K562 (cell line): ENCODE data around the gene LRRC71. TPM values are rescaled to one million over a fixed set of nuclear protein-coding genes. Genes with fewer than 3 reads are reported as not detected.

Source experiments
- CBFB ChIP-seq: sonication (generic); formaldehyde crosslinking; IDR thresholded peaks from 2 replicates; pipeline ENCODE4 v1.4.0; 2020; ENCODE audit warnings: mild to moderate bottlenecking, missing genetic modification reagents
- CBX8 ChIP-seq: fragments of 200-600 bp; sonication (generic); IDR thresholded peaks from 2 replicates; pipeline ENCODE4 v1.6.1; 2012; ENCODE audit warnings: borderline replicate concordance, mixed run types, low read depth, mild to moderate bottlenecking, moderate library complexity, mixed read lengths, low read length, control low read depth, inconsistent platforms; ENCODE audit not compliant: poor library complexity, severe bottlenecking; ENCODE audit errors: extremely low read depth
- CEBPG ChIP-seq, 3 experiments: fragments of 200-800 bp in 1 of 3; sonication (Bioruptor generic) in 1 of 3; sonication (generic) in 1 of 3; formaldehyde crosslinking in 1 of 3; IDR thresholded peaks in 2 of 3; conservative IDR thresholded peaks in 1 of 3; 2 replicates each; pipeline versions ENCODE4 v1.6.1 to v1.8.0; 2016 to 2022; ENCODE audit warnings: missing compliant biosample characterization in 2 of 3, missing genetic modification characterization in 2 of 3, mild to moderate bottlenecking in 1 of 3, missing genetic modification reagents in 1 of 3
- ESRRB ChIP-seq: fragments of 250-450 bp; sonication (Bioruptor Pico); IDR thresholded peaks from 2 replicates; pipeline ENCODE4 v1.5.0; 2020; ENCODE audit warnings: mild to moderate bottlenecking, moderate library complexity, borderline replicate concordance
- KLF13 ChIP-seq: fragments of 450-650 bp; IDR thresholded peaks from 2 replicates; pipeline ENCODE4 v1.6.1; 2016; ENCODE audit warnings: missing genetic modification characterization, low read depth, mild to moderate bottlenecking, missing compliant biosample characterization, moderate library complexity, borderline replicate concordance
- MCM3 ChIP-seq: fragments of 450-650 bp; IDR thresholded peaks from 2 replicates; pipeline ENCODE4 v1.6.1; 2016
- NR3C1 ChIP-seq: sonication (generic); formaldehyde crosslinking; IDR thresholded peaks from 2 replicates; pipeline ENCODE4 v1.8.1; 2022; ENCODE audit warnings: missing genetic modification reagents
- PHTF2 ChIP-seq: fragments of 250-450 bp; sonication (Bioruptor Pico); IDR thresholded peaks from 2 replicates; pipeline ENCODE4 v1.5.0; 2021; ENCODE audit warnings: mild to moderate bottlenecking
- POLR2AphosphoS5 ChIP-seq: IDR thresholded peaks from 2 replicates; pipeline ENCODE4 v1.6.1; 2011; ENCODE audit warnings: mild to moderate bottlenecking, low read depth, low read length, moderate library complexity; ENCODE audit not compliant: control insufficient read depth, insufficient read depth
- SMARCE1 ChIP-seq: fragments of 450-650 bp; IDR thresholded peaks from 2 replicates; pipeline ENCODE4 v1.7.1; 2016; ENCODE audit warnings: mild to moderate bottlenecking
- SMC3 ChIP-seq: conservative IDR thresholded peaks from 2 replicates; pipeline ENCODE4 v1.6.1; 2011; ENCODE audit warnings: low read depth, low read length, improper control_type of control experiment; ENCODE audit not compliant: insufficient read depth
- SP1 ChIP-seq: sonication (generic); formaldehyde crosslinking; IDR thresholded peaks from 2 replicates; pipeline ENCODE4 v1.8.1; 2022; ENCODE audit warnings: mild to moderate bottlenecking, missing genetic modification reagents
- SP2 ChIP-seq: IDR thresholded peaks from 2 replicates; pipeline ENCODE4 v1.6.1; 2011; ENCODE audit warnings: mild to moderate bottlenecking, low read depth, low read length, moderate library complexity; ENCODE audit not compliant: poor library complexity, severe bottlenecking; ENCODE audit errors: extremely low read depth
- TEAD1 ChIP-seq, 2 experiments: fragments of 450-650 bp in 1 of 2; sonication (generic) in 1 of 2; formaldehyde crosslinking; IDR thresholded peaks; 2 replicates each; pipeline versions ENCODE4 v1.4.0 to v1.8.0; 2020 to 2022; ENCODE audit warnings: mild to moderate bottlenecking in 2 of 2, missing genetic modification reagents in 1 of 2
- TRIM28 ChIP-seq: fragments of 450-650 bp; IDR thresholded peaks from 2 replicates; pipeline ENCODE4 v1.6.1; 2017
- ZC3H8 ChIP-seq: fragments of 450-650 bp; IDR thresholded peaks from 2 replicates; pipeline ENCODE4 v1.6.1; 2017
- ZNF134 ChIP-seq: fragments of 250-450 bp; sonication (Bioruptor Pico); conservative IDR thresholded peaks from 2 replicates; pipeline ENCODE4 v1.4.0; 2020
- ZNF174 ChIP-seq: fragments of 250-450 bp; sonication (Bioruptor Pico); IDR thresholded peaks from 2 replicates; pipeline ENCODE4 v1.4.0; 2020; ENCODE audit warnings: mild to moderate bottlenecking
- polyA plus RNA-seq, 8 experiments: library from polyadenylated mRNA; depleted of rRNA in 4 of 8; stranded (reverse) in 5 of 8; unstranded in 3 of 8; fragments of >200 nt; fragmentation: Nextera tagmentation in 2 of 8; fragmentation: Illumina TruSeq in 1 of 8; extraction: Ambion mirVana in 2 of 8; extraction: Trizol in 1 of 8; gene quantifications; 2 replicates each; pipeline versions ENCODE4 v1.2.1 to v1.2.3, GENCODE V29; 2011 to 2014; ENCODE audit warnings: inconsistent platforms in 1 of 8, missing spikeins in 1 of 8
- total RNA-seq, 7 experiments: library from RNA; depleted of rRNA in 6 of 7; stranded (reverse); fragments of >200 nt in 6 of 7; fragmentation: Illumina TruSeq in 2 of 7; extraction: Trizol in 2 of 7; gene quantifications; 2 replicates each; pipeline versions ENCODE4 v1.2.1 to v1.2.3, GENCODE V29; 2011 to 2021; ENCODE audit warnings: low replicate concordance in 1 of 7
- TF ChIP-seq, protein P1 (sequence below): sonication (generic); formaldehyde crosslinking; IDR thresholded peaks from 2 replicates; pipeline ENCODE4 v1.5.0; 2020; ENCODE audit warnings: missing genetic modification reagents
- TF ChIP-seq, protein P2 (sequence below), 2 experiments: fragments of 250-450 bp in 1 of 2; fragments of 450-650 bp in 1 of 2; sonication (Bioruptor Pico) in 1 of 2; IDR thresholded peaks; 2 replicates each; pipeline versions ENCODE4 v1.6.1 to v1.8.0; 2016 to 2021; ENCODE audit warnings: mild to moderate bottlenecking in 2 of 2, moderate library complexity in 2 of 2, missing compliant biosample characterization in 1 of 2, missing genetic modification characterization in 1 of 2
- TF ChIP-seq, protein P3 (sequence below): fragments of 450-650 bp; IDR thresholded peaks from 2 replicates; pipeline ENCODE4 v1.6.1; 2016; ENCODE audit warnings: missing biosample characterization, missing genetic modification characterization
- TF ChIP-seq, protein P4 (sequence below): fragments of 250-450 bp; sonication (Bioruptor Pico); IDR thresholded peaks from 2 replicates; pipeline ENCODE4 v1.4.0; 2020; ENCODE audit warnings: mild to moderate bottlenecking, moderate library complexity
- TF ChIP-seq, protein P5 (sequence below), 2 experiments: IDR thresholded peaks; 2 replicates each; pipeline ENCODE4 v1.6.1; 2011; ENCODE audit warnings: borderline replicate concordance in 1 of 2, control low read depth in 1 of 2, low read depth in 1 of 2, low read length in 1 of 2, mild to moderate bottlenecking in 1 of 2, mixed read lengths in 1 of 2, moderate library complexity in 1 of 2; ENCODE audit not compliant: insufficient read depth in 1 of 2, insufficient read length in 1 of 2, poor library complexity in 1 of 2, severe bottlenecking in 1 of 2; ENCODE audit errors: extremely low read depth in 1 of 2

Gene LRRC71
- total and polyA plus RNA-seq, 9 of the 15 experiments (the other 6 are each of a cell fraction or from before 2014, with no cell fraction given) = 0.06 to 1.2 (median 0.51) TPM; not detected in 1

DNA sequence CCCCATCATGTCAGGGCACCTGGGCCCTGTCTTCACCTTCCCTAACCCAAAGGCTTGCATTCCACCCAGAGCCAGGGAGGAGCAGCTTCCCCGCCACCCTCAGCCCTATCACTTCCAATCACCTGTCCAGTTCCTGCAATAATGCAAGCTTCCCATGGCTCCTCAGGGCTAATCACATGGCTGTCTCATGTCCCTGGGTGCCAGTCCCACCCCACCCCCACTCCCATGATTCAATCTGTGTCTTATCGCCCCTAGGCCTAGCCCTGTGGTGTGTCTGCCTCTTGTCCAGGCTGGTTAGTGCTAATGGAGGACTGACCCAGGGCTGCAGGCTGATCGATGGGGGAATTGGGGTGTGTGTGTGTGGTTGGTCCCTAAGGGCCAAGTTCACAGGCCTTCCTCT lies 37.9 kb upstream of the LRRC71 start (continued):
- no peak for TF ChIP-seq ZNF174 (CRISPR knock-in tag)
- no peak for TF ChIP-seq SP1 (CRISPR knock-in tag)
- TF ChIP-seq CEBPG (CRISPR knock-in tag; IDR thresholded peaks at IDR 0.05) = no peak
- TF ChIP-seq CEBPG (tag; conservative IDR thresholded peaks at IDR 0.05 in 1 of 2, IDR thresholded peaks at IDR 0.05 in 1 of 2) = no peak
- TF ChIP-seq TRIM28 = no peak
- TF ChIP-seq SMC3 = no peak
- TF ChIP-seq KLF13 (tag) = no peak
- TF ChIP-seq SMARCE1 = no peak
- no peak for TF ChIP-seq ESRRB
- no peak for TF ChIP-seq ZC3H8
- TF ChIP-seq, protein P1, sequence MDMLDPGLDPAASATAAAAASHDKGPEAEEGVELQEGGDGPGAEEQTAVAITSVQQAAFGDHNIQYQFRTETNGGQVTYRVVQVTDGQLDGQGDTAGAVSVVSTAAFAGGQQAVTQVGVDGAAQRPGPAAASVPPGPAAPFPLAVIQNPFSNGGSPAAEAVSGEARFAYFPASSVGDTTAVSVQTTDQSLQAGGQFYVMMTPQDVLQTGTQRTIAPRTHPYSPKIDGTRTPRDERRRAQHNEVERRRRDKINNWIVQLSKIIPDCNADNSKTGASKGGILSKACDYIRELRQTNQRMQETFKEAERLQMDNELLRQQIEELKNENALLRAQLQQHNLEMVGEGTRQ = no peak
- no peak for TF ChIP-seq NR3C1 (CRISPR knock-in tag)
- TF ChIP-seq, protein P2, sequence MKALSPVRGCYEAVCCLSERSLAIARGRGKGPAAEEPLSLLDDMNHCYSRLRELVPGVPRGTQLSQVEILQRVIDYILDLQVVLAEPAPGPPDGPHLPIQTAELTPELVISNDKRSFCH (CRISPR knock-in tag; IDR thresholded peaks at IDR 0.05) = no peak
- TF ChIP-seq, protein P2 (tag; IDR thresholded peaks at IDR 0.05) = no peak
- TF ChIP-seq, protein P3, sequence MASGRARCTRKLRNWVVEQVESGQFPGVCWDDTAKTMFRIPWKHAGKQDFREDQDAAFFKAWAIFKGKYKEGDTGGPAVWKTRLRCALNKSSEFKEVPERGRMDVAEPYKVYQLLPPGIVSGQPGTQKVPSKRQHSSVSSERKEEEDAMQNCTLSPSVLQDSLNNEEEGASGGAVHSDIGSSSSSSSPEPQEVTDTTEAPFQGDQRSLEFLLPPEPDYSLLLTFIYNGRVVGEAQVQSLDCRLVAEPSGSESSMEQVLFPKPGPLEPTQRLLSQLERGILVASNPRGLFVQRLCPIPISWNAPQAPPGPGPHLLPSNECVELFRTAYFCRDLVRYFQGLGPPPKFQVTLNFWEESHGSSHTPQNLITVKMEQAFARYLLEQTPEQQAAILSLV (tag) = no peak
- no peak for TF ChIP-seq ZNF134 (CRISPR knock-in tag)
- TF ChIP-seq POLR2AphosphoS5 = no peak
- TF ChIP-seq MCM3 = no peak
- TF ChIP-seq PHTF2 (CRISPR knock-in tag) = no peak
- TF ChIP-seq, protein P4, sequence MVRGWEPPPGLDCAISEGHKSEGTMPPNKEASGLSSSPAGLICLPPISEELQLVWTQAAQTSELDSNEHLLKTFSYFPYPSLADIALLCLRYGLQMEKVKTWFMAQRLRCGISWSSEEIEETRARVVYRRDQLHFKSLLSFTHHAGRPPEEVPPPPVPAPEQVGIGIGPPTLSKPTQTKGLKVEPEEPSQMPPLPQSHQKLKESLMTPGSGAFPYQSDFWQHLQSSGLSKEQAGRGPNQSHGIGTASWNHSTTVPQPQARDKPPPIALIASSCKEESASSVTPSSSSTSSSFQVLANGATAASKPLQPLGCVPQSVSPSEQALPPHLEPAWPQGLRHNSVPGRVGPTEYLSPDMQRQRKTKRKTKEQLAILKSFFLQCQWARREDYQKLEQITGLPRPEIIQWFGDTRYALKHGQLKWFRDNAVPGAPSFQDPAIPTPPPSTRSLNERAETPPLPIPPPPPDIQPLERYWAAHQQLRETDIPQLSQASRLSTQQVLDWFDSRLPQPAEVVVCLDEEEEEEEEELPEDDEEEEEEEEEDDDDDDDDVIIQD (CRISPR knock-in tag) = no peak
- TF ChIP-seq SP2 = no peak
- TF ChIP-seq, protein P5, sequence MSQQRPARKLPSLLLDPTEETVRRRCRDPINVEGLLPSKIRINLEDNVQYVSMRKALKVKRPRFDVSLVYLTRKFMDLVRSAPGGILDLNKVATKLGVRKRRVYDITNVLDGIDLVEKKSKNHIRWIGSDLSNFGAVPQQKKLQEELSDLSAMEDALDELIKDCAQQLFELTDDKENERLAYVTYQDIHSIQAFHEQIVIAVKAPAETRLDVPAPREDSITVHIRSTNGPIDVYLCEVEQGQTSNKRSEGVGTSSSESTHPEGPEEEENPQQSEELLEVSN (IDR thresholded peaks at IDR 0.05; ENCODE audit: borderline replicate concordance in 1 of 2, extremely low read depth in 1 of 2, insufficient read depth in 1 of 2, insufficient read length in 1 of 2, low read depth in 1 of 2, low read length in 1 of 2, poor library complexity in 1 of 2, severe bottlenecking in 1 of 2) = no peak
- TF ChIP-seq CBFB (CRISPR knock-in tag) = 0 out of 2 replicates have a peak, but pooled peaks have one; percentile 17
- TF ChIP-seq TEAD1 (CRISPR knock-in tag; IDR thresholded peaks at IDR 0.05) = 0 out of 4 replicates have a peak, but pooled peaks of 1 of the 2 experiments have one; percentile 45
- no peak for TF ChIP-seq CBX8
